BJ (cell line): ENCODE measurements around the gene COL2A1. TPM values are rescaled to one million over a fixed set of nuclear protein-coding genes. Genes with fewer than 3 reads are reported as not detected.
A peak's percentile ranks its signal among the peaks of the same experiment; 100 is the strongest.

Experiments
- CTCF ChIA-PET: fragments of 350-600 bp; formaldehyde crosslinking; extraction: SDS; loops from one replicate; lab custom pipeline; 2021; ENCODE audit warnings: antibody characterized with exemption, inconsistent platforms; lab: Yijun Ruan, JAX
- POLR2A ChIA-PET: fragments of 300-600 bp; sonication (Branson Sonifier 250); formaldehyde crosslinking; extraction: SDS; loops from one replicate; lab custom pipeline; 2021; ENCODE audit warnings: antibody characterized with exemption; lab: Charles Lee
- DNase-seq: peaks from one replicate; pipeline ENCODE4 v3.0.0-alpha.2; 2011; ENCODE audit warnings: low read depth
- H3K27me3 ChIP-seq: 2 replicates; pipeline ENCODE4 v1.6.0; 2011; ENCODE audit warnings: low read length; ENCODE audit not compliant: control insufficient read depth, insufficient read depth
- H3K36me3 ChIP-seq: 2 replicates; pipeline ENCODE4 v1.5.1; 2011; ENCODE audit warnings: low read length; ENCODE audit not compliant: control insufficient read depth, insufficient read depth
- H3K4me3 ChIP-seq: 2 replicates; pipeline ENCODE4 v1.5.1; 2011; ENCODE audit warnings: low read depth, mild to moderate bottlenecking, control low read depth, low read length
- polyA plus RNA-seq: library from polyadenylated mRNA; depleted of rRNA; stranded (reverse); fragments of >200 nt; gene quantifications from 2 replicates; pipeline ENCODE4 v1.2.3, GENCODE V29; 2011
- TF ChIP-seq, protein P1 (sequence below): IDR thresholded peaks from 2 replicates; pipeline ENCODE4 v1.5.1; 2011; ENCODE audit warnings: low read depth, mild to moderate bottlenecking, control low read depth, inconsistent platforms, low read length, moderate library complexity; ENCODE audit not compliant: insufficient read depth

The COL2A1 gene
- polyA plus RNA-seq, 1 experiment = not detected

DNA sequence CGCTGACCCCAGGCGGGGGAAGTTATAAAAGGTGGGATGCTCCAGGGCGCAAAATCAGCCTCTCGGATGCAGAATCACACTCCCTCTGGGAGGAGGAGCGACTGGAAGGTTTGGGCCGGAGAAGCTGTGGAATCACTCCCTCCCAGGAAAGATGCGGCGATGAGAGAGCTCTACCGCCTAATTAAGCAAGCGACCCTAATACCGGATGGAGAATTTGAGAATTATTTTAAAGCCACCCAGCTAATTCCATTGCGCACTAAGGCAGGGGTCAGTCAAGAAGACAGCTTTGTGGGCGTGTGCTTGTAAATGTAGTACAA is 1.9 kb downstream of the COL2A1 start:
- TF ChIP-seq, protein P1, sequence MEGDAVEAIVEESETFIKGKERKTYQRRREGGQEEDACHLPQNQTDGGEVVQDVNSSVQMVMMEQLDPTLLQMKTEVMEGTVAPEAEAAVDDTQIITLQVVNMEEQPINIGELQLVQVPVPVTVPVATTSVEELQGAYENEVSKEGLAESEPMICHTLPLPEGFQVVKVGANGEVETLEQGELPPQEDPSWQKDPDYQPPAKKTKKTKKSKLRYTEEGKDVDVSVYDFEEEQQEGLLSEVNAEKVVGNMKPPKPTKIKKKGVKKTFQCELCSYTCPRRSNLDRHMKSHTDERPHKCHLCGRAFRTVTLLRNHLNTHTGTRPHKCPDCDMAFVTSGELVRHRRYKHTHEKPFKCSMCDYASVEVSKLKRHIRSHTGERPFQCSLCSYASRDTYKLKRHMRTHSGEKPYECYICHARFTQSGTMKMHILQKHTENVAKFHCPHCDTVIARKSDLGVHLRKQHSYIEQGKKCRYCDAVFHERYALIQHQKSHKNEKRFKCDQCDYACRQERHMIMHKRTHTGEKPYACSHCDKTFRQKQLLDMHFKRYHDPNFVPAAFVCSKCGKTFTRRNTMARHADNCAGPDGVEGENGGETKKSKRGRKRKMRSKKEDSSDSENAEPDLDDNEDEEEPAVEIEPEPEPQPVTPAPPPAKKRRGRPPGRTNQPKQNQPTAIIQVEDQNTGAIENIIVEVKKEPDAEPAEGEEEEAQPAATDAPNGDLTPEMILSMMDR = no peak
- CTCF ChIA-PET = interaction anchor here (0.6 to 0.9 kb wide), 3 partner anchors 9 to 187 kb away, joined by 3 to 4 read pairs (median 3); no protein-coding TSS in a partner anchor

DNA sequence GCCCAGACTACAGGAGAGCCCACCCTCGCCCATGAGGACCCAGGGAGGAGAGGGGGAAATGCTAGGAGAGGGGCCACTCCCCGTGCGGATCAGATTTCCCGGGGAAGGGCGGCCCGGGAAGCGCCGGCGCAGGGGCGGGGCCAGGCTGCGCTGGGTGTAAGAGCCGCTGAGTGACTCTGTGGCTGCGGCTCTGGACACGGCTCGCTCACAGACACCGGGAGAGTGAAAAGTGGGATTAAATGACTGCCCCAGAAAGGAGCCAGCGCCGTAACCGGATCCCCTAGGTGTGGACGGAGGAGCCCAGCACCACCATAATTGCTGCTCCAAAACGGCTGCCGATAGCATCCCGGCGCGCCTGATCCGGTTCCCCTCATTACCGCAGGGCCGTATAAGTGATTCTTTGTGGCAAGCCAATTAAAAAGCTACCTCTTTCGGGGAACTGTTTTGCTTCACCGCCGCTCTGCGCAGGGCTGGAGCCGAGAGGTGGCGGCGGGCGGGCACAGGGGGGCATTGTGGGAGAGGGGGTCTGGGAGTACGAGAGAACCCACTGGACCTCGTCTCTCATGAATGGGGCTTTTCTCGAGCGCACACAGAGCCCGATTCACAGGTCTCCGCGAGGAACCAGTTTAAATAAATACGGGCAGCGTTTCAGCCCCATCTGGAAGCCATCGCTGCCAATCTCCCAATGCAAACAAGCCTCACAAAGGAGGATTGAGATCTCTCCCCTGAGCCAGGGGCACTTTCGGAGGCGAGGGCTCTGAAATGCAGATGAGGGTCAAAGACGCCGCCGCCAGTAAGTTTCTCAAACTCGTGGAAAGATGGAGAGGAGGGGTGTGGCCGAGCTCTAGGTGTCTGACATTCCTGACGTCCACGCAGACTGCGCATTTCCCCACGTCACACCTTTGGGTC is 2.5 kb downstream of the COL2A1 start:
- POLR2A ChIA-PET = no interaction called here
- no peaks in the 10 kb centered on the region for H3K36me3 ChIP-seq
- CTCF ChIA-PET = interaction anchor here (0.6 to 0.9 kb wide), 3 partner anchors 9 to 187 kb away, joined by 3 to 4 read pairs (median 3); no protein-coding TSS in a partner anchor
- peaks cover 58% of the 10 kb centered on the region for H3K27me3 ChIP-seq
- DNase-seq = no peak
- peak overlapping the region; percentile 45 for H3K4me3 ChIP-seq
- TF ChIP-seq, protein P1 = no peak

More for the DNA sequence above, 1.9 kb downstream of the COL2A1 start:
- Histone ChIP-seq H3K4me3 (peak overlapping the region; percentile 45; the same call in 1 of the 2 replicates), H3K36me3 (no peaks in the 10 kb centered on the region), H3K27me3 (peaks cover 55% of the 10 kb centered on the region)
- POLR2A ChIA-PET = no interaction called here
- DNase-seq = no peak

DNA sequence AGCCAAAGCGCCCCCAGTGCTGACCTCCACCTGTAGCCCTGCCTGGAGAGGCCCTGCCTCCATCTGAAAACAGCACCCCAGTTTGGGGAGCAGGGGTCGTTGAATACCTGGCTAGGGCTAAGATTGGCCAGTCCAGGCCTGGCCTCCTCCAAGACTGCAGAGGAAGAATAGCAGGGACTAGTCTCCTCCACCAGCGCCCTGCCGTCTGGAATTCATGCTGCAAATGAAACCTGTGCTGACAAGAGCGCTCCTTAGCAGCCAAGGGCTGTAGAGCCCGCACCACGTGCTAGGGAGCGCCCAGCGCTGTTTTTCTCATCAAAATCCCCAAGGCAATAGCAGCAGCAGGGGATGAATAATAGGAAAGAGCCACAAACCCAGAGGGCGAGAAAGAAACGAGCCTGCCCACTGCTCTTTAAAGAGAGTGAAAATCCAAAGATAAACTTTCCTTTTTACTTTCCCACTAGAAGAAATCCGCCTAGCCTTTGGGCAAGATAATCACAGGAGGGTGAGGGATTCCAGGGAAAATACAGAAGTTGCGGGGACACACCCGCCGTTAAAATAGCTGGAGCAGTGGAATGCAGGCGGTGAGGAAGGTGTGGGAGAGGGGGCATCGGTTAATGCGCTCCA is 3.3 kb downstream of the COL2A1 start:
- peak; percentile 16 for DNase-seq
- peaks cover 56% of the 10 kb centered on the region for H3K27me3 ChIP-seq
- no peaks in the 10 kb centered on the region for H3K36me3 ChIP-seq
- TF ChIP-seq, protein P1 = no peak
- ChIA-PET CTCF (no interaction called here), POLR2A (no interaction called here)
- H3K4me3 ChIP-seq = peak overlapping the region; percentile 45

DNA sequence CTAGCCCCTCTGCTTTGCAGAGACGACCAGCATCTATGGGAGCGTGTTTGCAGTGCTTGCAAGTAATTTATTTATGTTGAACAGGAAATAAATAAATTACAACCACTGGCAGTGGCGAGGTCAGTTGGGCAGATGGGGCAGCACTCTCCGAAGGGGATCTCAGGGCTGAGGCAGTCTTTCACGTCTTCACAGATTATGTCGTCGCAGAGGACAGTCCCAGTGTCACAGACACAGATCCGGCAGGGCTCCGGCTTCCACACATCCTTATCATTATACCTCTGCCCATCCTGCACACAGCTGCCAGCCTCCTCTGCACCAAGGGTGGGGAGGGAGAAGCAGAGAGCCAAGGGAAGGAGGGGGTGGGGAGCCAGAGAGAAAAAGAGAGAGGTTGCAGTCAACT is 4.5 kb downstream of the COL2A1 start:
- no peaks in the 10 kb centered on the region for H3K36me3 ChIP-seq
- no peak overlapping the region for H3K4me3 ChIP-seq
- peaks cover 46% of the 10 kb centered on the region for H3K27me3 ChIP-seq
- POLR2A ChIA-PET = no interaction called here
- CTCF ChIA-PET = no interaction called here
- TF ChIP-seq, protein P1 = no peak
- no peak for DNase-seq

DNA sequence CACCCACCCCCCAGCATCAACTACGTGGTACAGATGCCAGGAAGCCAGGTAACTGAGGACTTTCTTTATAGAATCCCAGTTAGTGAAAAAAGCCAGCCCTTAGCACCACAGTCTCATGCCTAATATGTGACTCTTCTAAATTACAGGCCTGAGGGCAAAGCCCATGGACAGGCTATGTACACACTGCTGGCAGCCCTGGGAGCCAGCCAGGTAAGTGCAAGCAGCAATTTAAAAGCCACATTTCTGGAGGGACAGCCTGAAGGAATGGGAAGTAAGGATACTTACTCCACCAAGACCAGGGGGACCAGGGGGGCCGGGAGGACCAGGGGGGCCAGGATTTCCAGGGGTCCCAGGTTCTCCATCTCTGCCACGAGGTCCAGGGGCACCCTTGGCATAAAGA is 7.0 kb downstream of the COL2A1 start:
- TF ChIP-seq, protein P1 = no peak
- Histone ChIP-seq H3K4me3 (no peak overlapping the region), H3K27me3 (peaks cover 40% of the 10 kb centered on the region), H3K36me3 (no peaks in the 10 kb centered on the region)
- CTCF ChIA-PET = no interaction called here
- POLR2A ChIA-PET = no interaction called here
- no peak for DNase-seq
